GM12878 (cell line): Measurements from ENCODE around the gene DNAAF8. TPM values are rescaled to one million over a fixed set of nuclear protein-coding genes. Genes with fewer than 3 reads are reported as not detected.

Experiments
- EGR1 ChIP-seq, 2 experiments: IDR thresholded peaks; 1 replicate in 1 of 2; 2 replicates in 1 of 2; pipeline ENCODE4 v1.6.1; 2011 to 2012; ENCODE audit warnings: low read depth in 2 of 2, low read length in 2 of 2, borderline replicate concordance in 1 of 2, mild to moderate bottlenecking in 1 of 2, moderate library complexity in 1 of 2
- EP300 ChIP-seq, 2 experiments: fragments of 150-350 bp in 1 of 2; IDR thresholded peaks; 2 replicates each; pipeline ENCODE4 v1.6.1; 2011 to 2012; ENCODE audit warnings: low read depth in 2 of 2, low read length in 2 of 2, borderline replicate concordance in 1 of 2, improper control_type of control experiment in 1 of 2, inconsistent platforms in 1 of 2; ENCODE audit not compliant: control insufficient read depth in 1 of 2
- FOXK2 ChIP-seq: fragments of 450-650 bp; IDR thresholded peaks from 2 replicates; pipeline ENCODE4 v1.6.1; 2017; ENCODE audit warnings: mild to moderate bottlenecking, moderate library complexity
- HCFC1 ChIP-seq: fragments of 150-350 bp; IDR thresholded peaks from 2 replicates; pipeline ENCODE4 v1.6.1; 2014; ENCODE audit warnings: low read length
- HDAC6 ChIP-seq: fragments of 200-600 bp; sonication (generic); IDR thresholded peaks from one replicate; pipeline ENCODE4 v1.8.0; 2017; ENCODE audit warnings: antibody characterized with exemption; ENCODE audit not compliant: unreplicated experiment
- IKZF1 ChIP-seq: fragments of 450-650 bp; conservative IDR thresholded peaks from 2 replicates; pipeline ENCODE4 v1.6.1; 2017; ENCODE audit warnings: antibody characterized with exemption, mild to moderate bottlenecking
- LARP7 ChIP-seq: fragments of 450-650 bp; IDR thresholded peaks from 2 replicates; pipeline ENCODE4 v1.6.1; 2017; ENCODE audit warnings: mild to moderate bottlenecking
- MLLT1 ChIP-seq: fragments of 450-650 bp; IDR thresholded peaks from 2 replicates; pipeline ENCODE4 v1.6.1; 2016; ENCODE audit warnings: mild to moderate bottlenecking
- MXI1 ChIP-seq: fragments of 150-350 bp; IDR thresholded peaks from 2 replicates; pipeline ENCODE4 v1.6.1; 2011; ENCODE audit warnings: low read depth, mild to moderate bottlenecking, inconsistent platforms, low read length, improper control_type of control experiment
- MYC ChIP-seq: IDR thresholded peaks from 2 replicates; pipeline ENCODE4 v1.6.1; 2011; ENCODE audit warnings: mild to moderate bottlenecking, low read length, moderate library complexity, inconsistent platforms; ENCODE audit not compliant: insufficient read depth, insufficient replicate concordance, insufficient read length, severe bottlenecking
- NFIC ChIP-seq: IDR thresholded peaks from 2 replicates; pipeline ENCODE4 v1.6.1; 2012; ENCODE audit warnings: low read depth, mild to moderate bottlenecking, inconsistent platforms, low read length, moderate library complexity
- PAX5 ChIP-seq: IDR thresholded peaks from 2 replicates; pipeline ENCODE4 v1.6.1; 2011; ENCODE audit warnings: low read depth, low read length, borderline replicate concordance
- POU2F2 ChIP-seq: IDR thresholded peaks from 3 replicates; pipeline ENCODE4 v1.6.1; 2011; ENCODE audit warnings: low read depth, mild to moderate bottlenecking, low read length, borderline replicate concordance
- RUNX3 ChIP-seq: IDR thresholded peaks from 2 replicates; pipeline ENCODE4 v1.6.1; 2012; ENCODE audit warnings: low read length, inconsistent platforms
- SIN3A ChIP-seq: IDR thresholded peaks from 2 replicates; pipeline ENCODE4 v1.6.1; 2012; ENCODE audit warnings: low read depth, low read length, improper control_type of control experiment
- SMAD5 ChIP-seq: IDR thresholded peaks from 2 replicates; pipeline ENCODE4 v1.6.1; 2016; ENCODE audit warnings: antibody characterized with exemption, low read depth
- TARDBP ChIP-seq: IDR thresholded peaks from 2 replicates; pipeline ENCODE4 v1.6.1; 2016; ENCODE audit warnings: borderline replicate concordance
- TCF12 ChIP-seq: IDR thresholded peaks from 2 replicates; pipeline ENCODE4 v1.6.1; 2011; ENCODE audit warnings: low read depth, mild to moderate bottlenecking, low read length
- polyA plus RNA-seq, 11 experiments: library from polyadenylated mRNA; depleted of rRNA in 4 of 11; unstranded in 6 of 11; stranded (reverse) in 5 of 11; fragments of >200 nt; fragmentation: Nextera tagmentation in 4 of 11; fragmentation: Illumina TruSeq in 1 of 11; extraction: Ambion mirVana in 4 of 11; extraction: Trizol in 1 of 11; gene quantifications; 1 replicate in 1 of 11; 2 replicates in 10 of 11; pipeline versions ENCODE4 v1.2.1 to v1.2.3, GENCODE V29; 2011 to 2016; ENCODE audit warnings: inconsistent platforms in 2 of 11, missing spikeins in 2 of 11, low read depth in 1 of 11
- total RNA-seq, 4 experiments: library from RNA; depleted of rRNA in 3 of 4; stranded (reverse); fragments of >200 nt in 3 of 4; fragmentation: Illumina TruSeq in 1 of 4; extraction: Trizol in 1 of 4; gene quantifications; 2 replicates each; pipeline versions ENCODE4 v1.2.1 to v1.2.3, GENCODE V29; 2013 to 2021

DNAAF8 gene
- total and polyA plus RNA-seq, 10 of the 15 experiments (the other 5 are each of a cell fraction or from before 2014, with no cell fraction given) = 0.01 to 0.78 (median 0.22) TPM; not detected in 2

DNA sequence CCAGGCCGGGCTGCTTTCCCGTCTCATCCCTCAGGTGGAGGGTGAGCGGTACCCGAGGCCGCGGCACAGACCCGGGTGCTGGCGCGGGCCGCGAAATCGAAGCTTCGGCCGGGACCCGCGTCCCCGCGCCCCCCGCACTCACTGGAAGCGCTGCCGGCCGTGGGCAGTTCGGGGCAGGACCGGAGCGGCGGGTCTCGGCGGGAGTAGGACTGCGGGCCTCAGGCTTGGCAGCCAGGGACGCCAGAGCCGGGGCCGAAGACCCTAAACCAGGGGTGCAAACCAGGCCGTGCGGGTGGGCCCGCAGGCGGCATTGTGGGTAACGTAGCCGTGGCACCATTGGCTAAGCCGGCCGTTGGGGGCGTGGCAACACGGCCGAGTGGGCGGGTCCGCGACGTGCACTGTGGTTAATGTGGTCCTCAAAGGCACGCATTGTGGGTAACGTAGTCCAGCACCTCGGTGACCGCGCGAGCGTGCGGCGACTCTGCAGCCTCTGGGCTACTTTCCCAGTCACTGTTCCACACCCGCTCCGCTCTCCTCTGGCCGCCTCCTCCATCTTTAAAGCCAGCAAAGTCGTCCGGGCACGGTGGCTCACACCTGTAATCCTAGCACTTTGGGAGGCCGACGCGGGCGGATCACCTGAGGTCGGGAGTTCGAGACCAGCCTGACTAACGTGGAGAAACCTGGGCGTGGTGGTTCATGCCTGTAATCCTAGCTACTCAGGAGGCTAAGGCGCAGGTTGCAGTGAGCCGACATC is 32.7 kb downstream of the DNAAF8 start, which contains the start of gene ZNF500 (continued):
- TF ChIP-seq HDAC6 (no peak), SMAD5 (0 out of 2 replicates have a peak, but pooled peaks have one; percentile 44), LARP7 (peak; percentile 74), IKZF1 (peak; percentile 97), NFIC (no peak), TARDBP (peak; percentile 88), POU2F2 (peak; percentile 36; the same call in 1 of the 3 replicates), MLLT1 (peak; percentile 92), RUNX3 (peak; percentile 98), MYC (no peak), SIN3A (peak; percentile 76; the same call in 1 of the 2 replicates), MXI1 (peak; percentile 85), TCF12 (0 out of 2 replicates have a peak, but pooled peaks have one; percentile 11), PAX5 (0 out of 2 replicates have a peak, but pooled peaks have one; percentile 10), EP300 (IDR thresholded peaks at IDR 0.05; ENCODE audit: borderline replicate concordance in 1 of 2, control insufficient read depth in 1 of 2, low read depth in 2 of 2, low read length in 2 of 2) (peak in 1 of 2 experiments; percentile 39; a peak in 1 of 4 replicates), FOXK2 (peak; percentile 46; the same call in 1 of the 2 replicates), HCFC1 (peak; percentile 92), EGR1 (IDR thresholded peaks at IDR 0.05; ENCODE audit: borderline replicate concordance in 1 of 2, low read depth in 2 of 2, low read length in 2 of 2) (peak in 1 of 2 experiments; percentile 68; a peak in 2 of 3 replicates)
